GM12878 (cell line): ENCODE results near the gene BTG4. TPM values are rescaled to one million over a fixed set of nuclear protein-coding genes. Genes with fewer than 3 reads are reported as not detected.
A peak's percentile ranks its signal among the peaks of the same experiment; 100 is the strongest.

Source experiments
- ATAC-seq: fragments of 200-7000 bp; cut with Tn5 transposase; 3 replicates; pipeline ENCODE4 v1.9.1; 2020; ENCODE audit warnings: mild to moderate bottlenecking, moderate library complexity
- BruUV-seq: library from RNA; stranded (reverse); fragments of 400-500 nt; replicated peaks from 2 replicates; lab custom pipeline; 2021; lab: Mats Ljungman, UMichigan
- CTCF ChIA-PET: fragments of 300-600 bp; sonication (Branson Sonifier 250); formaldehyde crosslinking; extraction: SDS; loops from one replicate; lab custom pipeline; 2021; ENCODE audit warnings: inconsistent platforms; lab: Yijun Ruan, JAX
- POLR2A ChIA-PET: fragments of 350-600 bp; formaldehyde crosslinking; extraction: SDS; loops from one replicate; lab custom pipeline; 2021; ENCODE audit warnings: inconsistent platforms; lab: Charles Lee
- RAD21 ChIA-PET: fragments of 300-600 bp; sonication (Branson Sonifier 250); formaldehyde crosslinking; loops from one replicate; lab custom pipeline; 2023; ENCODE audit warnings: antibody characterized with exemption; ENCODE audit not compliant: unreplicated experiment; lab: Charles Lee
- SMC1A ChIA-PET: fragments of 300-600 bp; sonication (Branson Sonifier 250); formaldehyde crosslinking; loops from one replicate; lab custom pipeline; 2023; ENCODE audit not compliant: unreplicated experiment, uncharacterized antibody; lab: Charles Lee
- DNase-seq: peaks from one replicate; pipeline ENCODE4 v3.0.0-alpha.2; 2011; ENCODE audit warnings: low read depth, low spot score
- FAIRE-seq: peaks from 3 replicates; lab custom pipeline; 2011; peaks lifted over from hg19 to GRCh38; lab: Jason Lieb, UNC
- H2AFZ ChIP-seq: 2 replicates; pipeline ENCODE4 v1.6.0; 2011; ENCODE audit warnings: low read depth, low read length, control low read depth; ENCODE audit not compliant: control insufficient read depth
- H3K27ac ChIP-seq: 2 replicates; pipeline ENCODE4 v1.5.1; 2011; ENCODE audit warnings: control low read depth; ENCODE audit not compliant: control insufficient read depth, insufficient read depth
- H3K27me3 ChIP-seq, 2 experiments: replicated peaks in 1 of 2; 2 replicates each; pipeline versions ENCODE4 v1.6.0 to v1.6.1; 2011; ENCODE audit warnings: low read length in 1 of 2; ENCODE audit not compliant: control insufficient read depth in 2 of 2, insufficient read depth in 2 of 2
- H3K36me3 ChIP-seq, 2 experiments: 2 replicates each; pipeline ENCODE4 v1.5.1; 2011; ENCODE audit warnings: low read length in 1 of 2; ENCODE audit not compliant: control insufficient read depth in 2 of 2, insufficient read depth in 2 of 2
- H3K4me1 ChIP-seq: 2 replicates; pipeline ENCODE4 v1.6.1; 2011; ENCODE audit warnings: mild to moderate bottlenecking, low read length, moderate library complexity, mixed read lengths; ENCODE audit not compliant: control insufficient read depth, insufficient read depth
- H3K4me2 ChIP-seq: 2 replicates; pipeline ENCODE4 v1.6.0; 2011; ENCODE audit warnings: control low read depth; ENCODE audit not compliant: control insufficient read depth, insufficient read depth
- H3K4me3 ChIP-seq: fragments of 200-600 bp; sonication (generic); 2 replicates; pipeline ENCODE4 v1.5.1; 2016
- H3K79me2 ChIP-seq: 2 replicates; pipeline ENCODE4 v1.6.0; 2011; ENCODE audit warnings: low read length; ENCODE audit not compliant: control insufficient read depth, insufficient read depth
- H3K9ac ChIP-seq: 2 replicates; pipeline ENCODE4 v1.8.0; 2011; ENCODE audit warnings: low read length, control low read depth, mixed read lengths; ENCODE audit not compliant: control insufficient read depth, insufficient read depth
- H3K9me3 ChIP-seq: replicated peaks from 3 replicates; pipeline ENCODE4 v1.5.1; 2011; ENCODE audit warnings: mild to moderate bottlenecking, low read length; ENCODE audit not compliant: control insufficient read depth, insufficient read depth
- H4K20me1 ChIP-seq: 2 replicates; pipeline ENCODE4 v1.6.0; 2011; ENCODE audit not compliant: control insufficient read depth, insufficient read depth
- E2F4 ChIP-seq: IDR thresholded peaks from 2 replicates; pipeline ENCODE4 v1.6.1; 2012; ENCODE audit warnings: low read depth, low read length, improper control_type of control experiment
- ELK1 ChIP-seq: IDR thresholded peaks from 2 replicates; pipeline ENCODE4 v1.6.1; 2012; ENCODE audit warnings: low read depth, low read length, improper control_type of control experiment
- WGBS: methylation state at CpG from one replicate; pipeline ENCODE4 v1.1.6; 2016; ENCODE audit warnings: low lambda C conversion rate; ENCODE audit not compliant: insufficient replicate concordance, insufficient coverage; ENCODE audit errors: missing lambda C conversion rate; 5-methylcytosine and 5-hydroxymethylcytosine counted together
- in situ Hi-C: fragments of 300-500 bp; cut with MboI; formaldehyde crosslinking; loops from 9 replicates; pipeline ENCODE4 v1.14.3; 2018; ENCODE audit warnings: mixed read lengths
- intact Hi-C: fragments of 100-400 bp; cut with micrococcal nuclease; formaldehyde crosslinking; loops from one replicate; pipeline ENCODE4 v1.14.2; 2022; ENCODE audit not compliant: unreplicated experiment
- polyA plus RNA-seq, 11 experiments: library from polyadenylated mRNA; depleted of rRNA in 4 of 11; unstranded in 6 of 11; stranded (reverse) in 5 of 11; fragments of >200 nt; fragmentation: Nextera tagmentation in 4 of 11; fragmentation: Illumina TruSeq in 1 of 11; extraction: Ambion mirVana in 4 of 11; extraction: Trizol in 1 of 11; gene quantifications; 1 replicate in 1 of 11; 2 replicates in 10 of 11; pipeline versions ENCODE4 v1.2.1 to v1.2.3, GENCODE V29; 2011 to 2016; ENCODE audit warnings: inconsistent platforms in 2 of 11, missing spikeins in 2 of 11, low read depth in 1 of 11
- total RNA-seq, 4 experiments: library from RNA; depleted of rRNA in 3 of 4; stranded (reverse); fragments of >200 nt in 3 of 4; fragmentation: Illumina TruSeq in 1 of 4; extraction: Trizol in 1 of 4; gene quantifications; 2 replicates each; pipeline versions ENCODE4 v1.2.1 to v1.2.3, GENCODE V29; 2013 to 2021

BTG4 gene
- total and polyA plus RNA-seq, 10 of the 15 experiments (the other 5 are each of a cell fraction or from before 2014, with no cell fraction given), result 0.14 TPM; not detected in 9

GRCh38 chr11:111538407-111539114 is 26.4 kb upstream of the BTG4 start:
- no TSS peak for BruUV-seq
- peaks cover 3% of the 10 kb centered on the region; the same call in 1 of the 2 replicates for H3K4me1 ChIP-seq
- no peak overlapping the region for H3K4me3 ChIP-seq
- no peak overlapping the region for H3K9ac ChIP-seq
- peak; percentile 74 for ATAC-seq
- no peak overlapping the region for H3K27ac ChIP-seq
- no peak for TF ChIP-seq ELK1
- no peak for TF ChIP-seq E2F4
- TF ChIP-seq, all 136 proteins: peak for 0
- H3K79me2 ChIP-seq, result no peaks in the 10 kb centered on the region
- H2AFZ ChIP-seq, result no peak overlapping the region
- ChIA-PET POLR2A (interaction anchor here (0.9 kb wide), 1 partner anchor 9 kb away, joined by 3 read pairs; no protein-coding TSS in a partner anchor), RAD21 (no interaction called here), SMC1A (interaction anchor here (1.8 kb wide), 1 partner anchor 22 kb away, joined by 4 read pairs; no protein-coding TSS in a partner anchor), CTCF (no interaction called here)
- no peaks in the 10 kb centered on the region; the same call in 2 of the 3 replicates for H3K9me3 ChIP-seq
- FAIRE-seq, result no peak
- in situ Hi-C loops (no loop called here), intact Hi-C loops (no loop called here)
- WGBS, result 0% methylated on average over 1 of the region's 1 CpG
- H3K27me3 ChIP-seq, result peaks cover 7 to 33% of the 10 kb centered on the region in 2 experiments
- DNase-seq, result no peak
- no peaks in the 10 kb centered on the region for H3K36me3 ChIP-seq
- no peaks in the 10 kb centered on the region; the same call in 1 of the 2 replicates for H4K20me1 ChIP-seq
- no peak overlapping the region for H3K4me2 ChIP-seq
